ENCODE measurements around the gene NR1D1. TPM values are rescaled to one million over a fixed set of nuclear protein-coding genes. Genes with fewer than 3 reads are reported as not detected.

Gene NR1D1
- polyA plus RNA-seq, 1 experiment, result 2.3 TPM

- no peak overlapping the region for H3K4me3 ChIP-seq (ENCODE audit: low read depth, low read length)
- POLR2A ChIA-PET, result interaction anchor here (0.6 to 2.2 kb wide), 3 partner anchors 11 to 12 kb away, joined by 3 to 7 read pairs (median 6); partner anchors contain the start of gene NR1D1
Observed at GRCh38 chr17:40111221-40112128, 11.1 kb upstream of the NR1D1 start.

GRCh38 chr17:40110026-40110845, 9.8 kb upstream of the NR1D1 start:
- ChIA-PET CTCF (interaction anchor here (0.6 to 7.7 kb wide), 19 partner anchors 10 to 94 kb away, joined by 3 to 130 read pairs (median 16); partner anchors contain the start of genes CSF3, MED24, MSL1 and NR1D1), POLR2A (no interaction called here)
- Histone ChIP-seq H3K36me3 (ENCODE audit: control insufficient read depth, insufficient read depth, low read length) (no peaks in the 10 kb centered on the region), H3K27me3 (ENCODE audit: control insufficient read depth, insufficient read depth, low read length) (no peaks in the 10 kb centered on the region), H3K4me3 (ENCODE audit: low read depth, low read length) (no peak overlapping the region)
- no peak for DNase-seq (ENCODE audit: low read depth)
- no peak for TF ChIP-seq CTCF (IDR thresholded peaks at IDR 0.05; ENCODE audit: insufficient read depth, low read depth, low read length)

More at GRCh38 chr17:40111221-40112128, 11.1 kb upstream of the NR1D1 start:
- no peak for DNase-seq (ENCODE audit: low read depth)
- Histone ChIP-seq H3K36me3 (ENCODE audit: control insufficient read depth, insufficient read depth, low read length) (no peaks in the 10 kb centered on the region), H3K27me3 (ENCODE audit: control insufficient read depth, insufficient read depth, low read length) (no peaks in the 10 kb centered on the region)
- TF ChIP-seq CTCF (IDR thresholded peaks at IDR 0.05; ENCODE audit: insufficient read depth, low read depth, low read length), result peak; percentile 81
- CTCF ChIA-PET, result interaction anchor here (0.6 to 7.7 kb wide), 38 partner anchors 11 to 422 kb away, joined by 3 to 130 read pairs (median 5); partner anchors contain the start of genes CSF3, MED24, MSL1 and NR1D1

GRCh38 chr17:40108970-40109824, 8.8 kb upstream of the NR1D1 start:
- CTCF ChIA-PET, result interaction anchor here (1.0 to 7.7 kb wide), 9 partner anchors 9 to 83 kb away, joined by 3 to 130 read pairs (median 63); partner anchors contain the start of genes MSL1, NR1D1 and THRA
- H3K36me3 ChIP-seq (ENCODE audit: control insufficient read depth, insufficient read depth, low read length), result no peaks in the 10 kb centered on the region
- no peaks in the 10 kb centered on the region for H3K27me3 ChIP-seq (ENCODE audit: control insufficient read depth, insufficient read depth, low read length)
- 0 out of 2 replicates have a peak, but pooled peaks have one; percentile 20 for TF ChIP-seq CTCF (IDR thresholded peaks at IDR 0.05; ENCODE audit: insufficient read depth, low read depth, low read length)
- no peak for DNase-seq (ENCODE audit: low read depth)
- H3K4me3 ChIP-seq (ENCODE audit: low read depth, low read length), result no peak overlapping the region
- POLR2A ChIA-PET, result no interaction called here

- TF ChIP-seq CTCF (IDR thresholded peaks at IDR 0.05; ENCODE audit: insufficient read depth, low read depth, low read length), result no peak
- Histone ChIP-seq H3K27me3 (ENCODE audit: control insufficient read depth, insufficient read depth, low read length) (no peaks in the 10 kb centered on the region), H3K36me3 (ENCODE audit: control insufficient read depth, insufficient read depth, low read length) (no peaks in the 10 kb centered on the region), H3K4me3 (ENCODE audit: low read depth, low read length) (no peak overlapping the region)
- ChIA-PET CTCF (interaction anchor here (0.9 to 1.8 kb wide), 9 partner anchors 15 to 560 kb away, joined by 3 to 8 read pairs (median 3); partner anchors contain the start of gene CSF3), POLR2A (interaction anchor here (0.6 to 0.7 kb wide), 2 partner anchors 9 to 296 kb away, joined by 3 read pairs; no protein-coding TSS in a partner anchor)
- no peak for DNase-seq (ENCODE audit: low read depth)
Observed at GRCh38 chr17:40107522-40108174, 7.3 kb upstream of the NR1D1 start.
